GM21381 (cell line): ENCODE data around the gene GOLGA2.
"Not testable (repeated sequence)": the region's sequence is repeated elsewhere in the genome, so short reads cannot be mapped to it uniquely, and the experiment has no call there.

Experiments used
- ATAC-seq: cut with Tn5 transposase; IDR thresholded peaks from one replicate; pipeline ENCODE4 v1.9.1; 2021; ENCODE audit warnings: mild to moderate bottlenecking, moderate library complexity; ENCODE audit not compliant: unreplicated experiment

GOLGA2 gene

GRCh38 chr9:128243215-128244018, 32.4 kb downstream of the GOLGA2 start:
- no peak for ATAC-seq

DNA sequence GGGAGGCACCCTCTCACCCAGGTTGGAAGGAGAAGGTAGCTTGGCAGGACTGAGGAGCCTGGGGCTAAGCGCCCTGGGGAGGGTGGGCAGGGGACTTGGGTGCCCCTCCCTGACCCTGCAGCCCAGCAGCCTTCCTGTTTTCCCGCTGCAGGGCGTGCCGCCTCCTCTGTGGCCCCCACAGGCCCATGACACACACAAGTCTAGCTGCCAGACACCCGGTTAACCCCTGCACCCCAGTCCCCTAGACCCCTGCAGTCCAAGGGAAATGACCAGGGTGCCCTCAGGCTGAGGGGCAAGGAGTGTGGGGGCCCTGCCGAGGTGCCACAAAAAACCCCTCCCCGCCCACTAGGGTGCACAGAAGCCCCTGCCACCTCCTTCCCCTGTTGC, 33.0 kb downstream of the GOLGA2 start:
- ATAC-seq, result no peak

GRCh38 chr9:128242124-128242523, 33.7 kb downstream of the GOLGA2 start:
- no peak for ATAC-seq

DNA sequence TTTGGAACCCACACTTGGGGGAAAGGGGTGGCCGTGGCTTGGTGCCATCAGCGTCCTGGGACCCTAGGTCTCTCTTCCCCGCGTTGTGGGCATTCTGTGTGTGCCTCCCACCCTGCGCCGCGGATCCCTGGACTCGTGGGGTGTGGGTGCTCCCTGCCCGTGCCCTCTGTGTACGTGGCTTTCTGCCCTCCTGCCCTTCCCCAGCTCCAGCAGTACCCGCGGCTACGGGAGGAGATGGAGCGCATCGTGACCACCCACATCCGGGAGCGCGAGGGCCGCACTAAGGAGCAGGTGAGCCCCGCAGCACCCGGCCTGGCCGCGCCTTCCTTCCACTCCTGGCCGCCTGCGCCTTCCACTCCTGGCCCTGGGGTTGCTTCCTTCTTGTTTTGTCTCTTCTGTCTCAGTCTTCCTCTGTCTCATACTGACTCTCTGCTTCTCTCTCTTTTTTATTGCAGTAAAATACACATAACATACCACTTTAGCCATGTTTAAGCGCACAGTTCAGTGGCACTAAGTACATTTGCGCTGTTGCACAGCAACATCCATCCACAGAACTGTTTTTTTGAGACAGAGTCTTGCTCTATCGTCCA, 41.9 kb downstream of the GOLGA2 start:
- no peak for ATAC-seq

DNA sequence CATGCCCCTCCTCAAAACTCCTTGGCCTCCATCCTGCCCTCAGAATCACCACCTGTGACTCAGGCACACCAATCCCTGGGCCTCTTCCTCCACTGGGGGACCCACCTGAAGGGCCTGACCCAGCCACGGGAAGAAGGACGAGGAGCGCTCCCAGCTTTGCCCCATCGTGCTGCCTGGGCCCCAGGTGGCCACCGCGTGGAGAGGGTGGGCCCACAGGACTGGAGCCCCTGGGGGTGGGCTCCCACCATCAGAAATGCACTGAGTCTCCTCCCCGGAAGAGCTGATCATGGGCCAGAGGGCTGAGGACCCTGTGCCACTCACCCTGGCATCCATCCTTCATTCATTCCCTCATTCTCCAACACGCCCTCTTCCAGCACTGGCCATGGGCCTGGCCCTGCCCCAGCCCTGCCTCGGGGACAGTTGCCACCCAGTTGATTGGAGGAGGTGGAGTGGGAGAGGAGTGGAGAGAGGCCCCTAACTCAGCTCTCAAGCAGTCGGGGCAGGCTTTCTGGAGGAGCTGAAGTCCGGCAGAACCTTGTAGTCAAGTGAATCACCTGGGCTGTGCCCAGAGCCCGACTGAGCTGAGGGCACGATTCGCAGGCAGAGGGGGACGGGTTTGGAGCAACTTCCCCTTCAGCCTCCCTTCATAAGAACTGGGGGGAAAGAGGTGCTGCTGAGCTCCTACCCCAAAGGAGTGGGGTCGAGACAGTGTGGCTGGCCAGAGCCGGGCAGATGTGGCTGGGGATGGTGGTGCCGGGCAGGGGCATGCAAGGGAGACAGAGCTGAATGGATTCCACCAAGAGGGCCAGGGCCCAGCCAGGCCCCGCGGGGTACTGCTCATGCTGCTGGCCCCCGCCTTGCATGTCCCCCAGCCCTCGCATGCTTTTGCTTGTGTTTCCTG, 43.0 kb downstream of the GOLGA2 start:
- no peak for ATAC-seq

- ATAC-seq, result no peak
These were observed 43.9 kb downstream of the GOLGA2 start for GRCh38 chr9:128231638-128232527.

GRCh38 chr9:128230897-128231296, 44.9 kb downstream of the GOLGA2 start:
- ATAC-seq, result not testable (repeated sequence)

- ATAC-seq, result no peak
These were observed 49.4 kb downstream of the GOLGA2 start for GRCh38 chr9:128226412-128226801.

- no peak for ATAC-seq
These were observed 49.9 kb downstream of the GOLGA2 start for GRCh38 chr9:128225770-128226411.

DNA sequence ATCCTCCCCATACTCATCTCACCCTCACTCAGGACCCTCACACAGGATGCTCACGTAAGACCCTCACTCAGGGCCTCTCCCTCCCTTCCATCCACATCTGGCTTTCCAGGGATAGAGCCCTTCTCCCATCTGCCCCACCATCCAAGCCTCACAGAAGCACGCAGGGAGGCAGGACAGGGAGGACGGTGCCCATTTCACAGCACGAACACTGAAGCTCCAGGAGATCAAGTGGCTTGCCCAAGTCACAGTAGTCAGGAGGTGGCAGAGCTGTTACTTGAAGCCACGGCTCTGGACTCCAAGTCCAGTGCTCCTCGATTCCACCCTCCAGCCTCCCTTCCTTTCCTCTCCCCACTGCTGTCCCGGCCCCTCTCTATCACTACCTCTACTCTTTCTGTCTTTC, 50.9 kb downstream of the GOLGA2 start:
- no peak for ATAC-seq

DNA sequence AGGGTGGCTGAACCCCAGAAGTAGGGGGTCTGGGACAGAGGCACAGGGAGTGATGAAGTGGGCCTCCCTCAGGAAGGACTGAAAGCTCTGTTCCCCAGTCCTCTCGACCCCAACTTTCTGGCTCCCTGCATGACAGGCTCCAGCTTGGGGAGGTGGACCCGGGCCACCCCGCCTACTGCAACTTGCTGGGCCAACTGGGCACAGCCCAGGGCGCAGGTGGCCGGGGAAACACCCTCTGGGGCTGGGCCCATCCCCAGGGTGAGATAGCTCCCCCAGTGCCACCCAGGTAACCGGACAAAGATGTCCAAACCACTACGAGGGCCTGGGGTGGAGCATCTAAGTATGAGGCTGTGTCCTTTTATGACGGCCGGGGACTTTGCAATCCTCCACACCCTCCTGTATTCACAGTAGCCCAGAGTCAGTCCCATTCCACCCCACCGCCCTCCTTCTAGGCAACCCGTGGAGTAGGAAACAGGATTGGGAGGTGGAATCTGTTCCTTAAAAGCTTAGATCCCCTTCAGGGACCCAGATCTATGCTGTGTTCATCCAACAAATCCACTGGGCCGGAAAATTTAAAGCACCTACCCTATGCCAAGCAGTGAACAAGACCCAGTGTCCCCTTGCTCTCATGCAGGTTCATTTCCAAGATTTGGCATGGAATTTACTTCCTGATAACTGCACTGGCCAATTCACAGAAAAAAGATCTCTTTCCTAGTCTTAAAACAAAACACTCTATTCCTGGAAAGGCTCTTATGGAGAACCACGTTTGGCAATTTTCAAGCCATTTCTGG, 52.7 kb downstream of the GOLGA2 start:
- ATAC-seq, result no peak

GRCh38 chr9:128222026-128222425, 53.8 kb downstream of the GOLGA2 start:
- no peak for ATAC-seq

GRCh38 chr9:128219831-128220230, 56.0 kb downstream of the GOLGA2 start:
- ATAC-seq, result no peak

DNA sequence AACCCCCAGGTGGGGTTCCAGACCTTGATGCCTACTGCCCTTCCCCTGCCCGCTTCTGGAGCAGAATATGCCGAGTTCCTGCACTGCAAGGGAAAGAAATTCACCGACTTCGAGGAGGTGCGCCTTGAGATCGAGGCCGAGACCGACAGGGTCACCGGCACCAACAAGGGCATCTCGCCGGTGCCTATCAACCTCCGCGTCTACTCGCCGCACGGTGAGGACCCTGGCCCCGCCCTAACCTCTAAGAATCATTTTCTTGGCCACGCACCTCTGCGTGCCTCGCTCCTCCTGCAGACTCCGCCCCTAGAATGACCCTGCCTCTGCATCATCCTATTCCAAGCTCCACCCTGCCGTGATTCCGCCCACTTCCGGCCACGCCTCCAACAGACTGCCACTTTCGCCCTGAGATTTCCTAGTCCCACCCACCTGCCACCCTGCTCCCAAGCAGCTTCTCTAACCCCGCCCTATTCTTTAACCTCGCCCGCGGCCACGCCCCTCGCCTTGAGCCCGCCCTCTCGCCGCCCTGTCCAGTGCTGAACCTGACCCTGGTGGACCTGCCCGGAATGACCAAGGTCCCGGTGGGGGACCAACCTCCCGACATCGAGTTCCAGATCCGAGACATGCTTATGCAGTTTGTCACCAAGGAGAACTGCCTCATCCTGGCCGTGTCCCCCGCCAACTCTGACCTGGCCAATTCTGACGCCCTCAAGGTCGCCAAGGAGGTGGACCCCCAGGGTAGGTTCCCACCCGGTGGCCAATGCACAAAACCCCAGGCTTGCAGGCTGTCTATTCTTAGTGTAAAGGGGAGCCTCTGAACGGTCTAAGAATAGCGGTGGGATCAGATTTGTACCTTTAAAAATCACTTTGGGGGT, 57.1 kb downstream of the GOLGA2 start:
- peak; percentile 95 for ATAC-seq

DNA sequence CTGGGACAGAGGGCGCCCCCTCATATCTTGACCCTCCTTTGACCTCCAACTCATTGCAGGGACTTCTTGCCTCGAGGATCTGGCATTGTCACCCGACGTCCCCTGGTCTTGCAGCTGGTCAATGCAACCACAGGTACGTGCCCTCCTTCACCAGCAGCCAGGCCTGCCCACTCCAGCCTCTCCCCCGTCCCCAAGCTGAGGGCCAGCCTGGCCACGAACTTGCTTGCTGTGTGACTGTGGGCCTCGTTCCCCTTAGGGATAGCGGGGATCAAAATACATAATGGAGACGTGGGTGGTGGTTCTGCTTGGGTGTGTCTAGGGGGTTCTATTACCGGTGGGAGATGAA, 57.7 kb downstream of the GOLGA2 start:
- ATAC-seq, result no peak

DNA sequence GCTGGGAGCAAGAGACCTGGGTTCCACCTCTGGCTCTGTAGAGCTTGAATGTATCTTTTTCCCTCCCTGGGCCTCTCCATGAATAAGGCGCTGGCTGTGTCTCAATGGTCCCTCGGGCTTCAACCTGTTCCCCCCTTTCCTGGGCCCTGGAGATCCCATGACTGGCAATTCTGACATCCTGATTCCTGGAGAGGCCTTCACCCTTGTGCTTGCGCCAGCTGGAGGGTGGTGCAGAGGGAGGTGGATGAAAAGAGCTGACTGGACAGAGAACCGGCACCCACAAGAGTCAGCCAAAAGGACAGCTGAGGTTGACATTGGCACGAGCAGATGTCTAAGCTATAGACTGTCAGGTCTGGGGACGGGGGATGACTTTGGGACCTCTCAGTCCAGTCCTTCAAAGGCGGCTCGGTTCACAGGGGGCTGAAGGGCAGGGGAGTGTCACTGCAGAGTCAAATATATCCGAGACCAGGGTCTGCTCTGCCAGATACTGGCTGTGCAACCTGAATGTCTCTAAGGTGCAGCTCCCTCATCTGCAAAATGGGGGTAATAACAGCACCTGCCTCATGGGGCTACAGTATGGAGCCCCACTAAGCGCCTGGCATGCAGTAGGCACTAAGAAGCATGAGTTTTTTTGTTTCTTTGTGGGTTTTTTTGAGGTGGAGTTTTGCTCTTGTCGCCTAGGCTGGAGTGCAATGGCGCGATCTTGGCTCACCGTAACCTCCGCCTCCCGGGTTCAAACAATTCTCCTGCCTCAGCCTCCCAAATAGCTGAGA, 58.8 kb downstream of the GOLGA2 start:
- ATAC-seq, result no peak

DNA sequence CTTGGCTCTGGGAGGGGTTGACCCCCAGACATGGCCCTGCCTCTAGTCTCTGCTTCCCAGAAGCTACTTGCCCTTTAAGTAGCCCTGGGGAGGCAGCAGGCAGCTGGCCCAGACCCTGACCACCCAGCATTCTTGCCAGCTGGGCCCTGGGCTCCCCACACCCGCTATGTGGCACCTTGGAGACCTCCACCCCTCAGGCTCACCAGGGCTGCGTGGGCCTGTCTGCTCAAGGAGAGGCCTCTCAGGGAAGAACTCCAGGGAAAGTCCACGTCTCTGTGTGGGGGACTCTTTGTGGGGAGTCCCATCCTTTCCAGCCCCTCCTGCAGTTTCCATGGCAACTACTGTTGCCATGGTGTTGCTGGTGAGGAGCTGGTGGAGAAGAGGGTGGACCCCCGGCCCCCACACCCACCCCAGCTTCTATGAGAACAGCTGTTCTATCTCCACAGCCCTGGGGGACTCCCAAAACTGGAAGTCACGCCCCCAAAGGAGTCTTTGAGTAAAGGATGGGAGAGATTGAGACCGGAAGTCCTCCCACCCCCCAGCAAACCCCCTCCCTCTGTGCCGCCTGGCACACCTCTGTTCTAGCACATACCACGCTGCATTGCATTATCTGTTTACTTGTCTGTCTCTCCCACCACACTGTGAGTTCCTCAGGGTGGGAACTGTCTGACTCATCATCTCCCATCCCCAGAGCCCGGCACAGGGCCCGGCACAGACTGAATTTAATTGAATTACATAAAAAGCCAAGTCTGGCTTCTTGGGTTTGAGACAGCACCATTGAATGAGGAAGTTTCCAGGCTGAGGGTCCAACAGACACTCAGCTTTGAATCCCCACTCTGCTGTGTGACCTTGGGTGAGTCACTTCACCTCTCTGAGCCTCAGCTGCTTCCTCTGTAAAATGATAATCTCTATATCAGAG, 60.1 kb downstream of the GOLGA2 start:
- no peak for ATAC-seq
